HEK293 (cell line): ENCODE results near the gene HDLBP.

Experiments
- ZNF26 ChIP-seq: fragments of 450-650 bp; formaldehyde crosslinking; IDR thresholded peaks from 2 replicates; pipeline ENCODE4 v1.5.1; 2016; ENCODE audit warnings: missing biosample characterization, missing genetic modification characterization
- TF ChIP-seq, protein P1 (sequence below): fragments of 450-650 bp; formaldehyde crosslinking; IDR thresholded peaks from 2 replicates; pipeline ENCODE4 v1.5.1; 2016; ENCODE audit warnings: missing biosample characterization, missing genetic modification characterization

- TF ChIP-seq, protein P1, sequence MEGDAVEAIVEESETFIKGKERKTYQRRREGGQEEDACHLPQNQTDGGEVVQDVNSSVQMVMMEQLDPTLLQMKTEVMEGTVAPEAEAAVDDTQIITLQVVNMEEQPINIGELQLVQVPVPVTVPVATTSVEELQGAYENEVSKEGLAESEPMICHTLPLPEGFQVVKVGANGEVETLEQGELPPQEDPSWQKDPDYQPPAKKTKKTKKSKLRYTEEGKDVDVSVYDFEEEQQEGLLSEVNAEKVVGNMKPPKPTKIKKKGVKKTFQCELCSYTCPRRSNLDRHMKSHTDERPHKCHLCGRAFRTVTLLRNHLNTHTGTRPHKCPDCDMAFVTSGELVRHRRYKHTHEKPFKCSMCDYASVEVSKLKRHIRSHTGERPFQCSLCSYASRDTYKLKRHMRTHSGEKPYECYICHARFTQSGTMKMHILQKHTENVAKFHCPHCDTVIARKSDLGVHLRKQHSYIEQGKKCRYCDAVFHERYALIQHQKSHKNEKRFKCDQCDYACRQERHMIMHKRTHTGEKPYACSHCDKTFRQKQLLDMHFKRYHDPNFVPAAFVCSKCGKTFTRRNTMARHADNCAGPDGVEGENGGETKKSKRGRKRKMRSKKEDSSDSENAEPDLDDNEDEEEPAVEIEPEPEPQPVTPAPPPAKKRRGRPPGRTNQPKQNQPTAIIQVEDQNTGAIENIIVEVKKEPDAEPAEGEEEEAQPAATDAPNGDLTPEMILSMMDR (tag by site-specific recombination) = no peak
- TF ChIP-seq ZNF26 (tag by site-specific recombination) = no peak
These were observed 78.4 kb downstream of the HDLBP start for GRCh38 chr2:241237047-241237446.
